ENCODE data around the gene FSTL1. TPM values are rescaled to one million over a fixed set of nuclear protein-coding genes. Genes with fewer than 3 reads are reported as not detected.

Gene FSTL1
- polyA plus RNA-seq, 1 of the 3 experiments (the other 2 are of a cell fraction), result 329 TPM

GRCh38 chr3:120420360-120420759 lies 30.4 kb downstream of the FSTL1 start (continued):
- no peak for TF ChIP-seq NFIC (IDR thresholded peaks at IDR 0.05; ENCODE audit: borderline replicate concordance)
- no peak for TF ChIP-seq TCF12 (IDR thresholded peaks at IDR 0.05)

GRCh38 chr3:120419797-120420196 lies 31.0 kb downstream of the FSTL1 start:
- Histone ChIP-seq H3K9me2 (no peaks in the 10 kb centered on the region), H3K36me3 (replicated peaks in 1 of 2; ENCODE audit: control insufficient read depth in 1 of 2, insufficient read depth in 2 of 2, low read length in 1 of 2) (peaks cover 19 to 56% of the 10 kb centered on the region in 2 experiments), H3K9me3 (no peaks in the 10 kb centered on the region), H3K9ac (no peak overlapping the region), H3K79me2 (ENCODE audit: insufficient read depth) (peaks cover 96% of the 10 kb centered on the region), H2AFZ (ENCODE audit: low read depth) (no peak overlapping the region), H3K27me3 (ENCODE audit: insufficient read depth) (no peaks in the 10 kb centered on the region), H3K27ac (ENCODE audit: low read depth in 2 of 2, low read length in 1 of 2) (peak overlapping the region in 1 of 2 experiments; percentile 96; a peak in 3 of 4 replicates), H3F3A (replicated peaks; ENCODE audit: insufficient read depth) (peaks cover 32% of the 10 kb centered on the region), H4K20me1 (ENCODE audit: insufficient read depth) (peaks cover 10% of the 10 kb centered on the region), H3K4me3 (ENCODE audit: low read depth in 2 of 2, low read length in 1 of 2) (no peak overlapping the region), H3K4me2 (no peak overlapping the region), H3K4me1 (ENCODE audit: control insufficient read depth in 1 of 2, insufficient read depth in 2 of 2, low read depth in 1 of 2, low read length in 1 of 2) (peaks cover 31 to 39% of the 10 kb centered on the region in 2 experiments)
- TF ChIP-seq FOXJ3 (CRISPR knock-in tag; IDR thresholded peaks at IDR 0.05) (no peak), CTCF (IDR thresholded peaks at IDR 0.05) (no peak), FOSL2 (IDR thresholded peaks at IDR 0.05; ENCODE audit: borderline replicate concordance, low read depth) (no peak), TEAD4 (IDR thresholded peaks at IDR 0.05; ENCODE audit: borderline replicate concordance, insufficient read depth) (no peak), YY1 (IDR thresholded peaks at IDR 0.05; ENCODE audit: low read depth) (no peak), RXRA (IDR thresholded peaks at IDR 0.05; ENCODE audit: borderline replicate concordance, low read depth) (no peak), GATA2 (CRISPR knock-in tag; IDR thresholded peaks at IDR 0.05) (no peak), ELF1 (IDR thresholded peaks at IDR 0.05) (no peak), EZH2phosphoT487 (IDR thresholded peaks at IDR 0.05; ENCODE audit: borderline replicate concordance, low read depth) (no peak), NFIC (IDR thresholded peaks at IDR 0.05; ENCODE audit: borderline replicate concordance) (no peak), NRF1 (IDR thresholded peaks at IDR 0.05; ENCODE audit: low read depth, low read length) (no peak), MEF2A (IDR thresholded peaks at IDR 0.05; ENCODE audit: borderline replicate concordance, low read depth) (no peak), ZBTB33 (IDR thresholded peaks at IDR 0.05; ENCODE audit: borderline replicate concordance, low read depth) (no peak), TCF12 (IDR thresholded peaks at IDR 0.05) (no peak)
- ChIA-PET POLR2A (interaction anchor here (0.8 kb wide), 1 partner anchor 139 kb away, joined by 3 read pairs; no protein-coding TSS in a partner anchor), CTCF (interaction anchor here (1.0 to 12.9 kb wide), 12 partner anchors 10 to 375 kb away, joined by 3 to 269 read pairs (median 7); no protein-coding TSS in a partner anchor)
- 78% methylated on average over 3 of the region's 3 CpGs for WGBS (ENCODE audit: low lambda C conversion rate)
- no peak for DNase-seq

All from SK-N-SH (cell line).